CD4-positive, alpha-beta T cell treated with Interleukin-6 for 4 hours (primary cell): Measurements from ENCODE around the gene LRIT2.
A peak's percentile ranks its signal among the peaks of the same experiment; 100 is the strongest.
"Not testable (repeated sequence)": the region's sequence is repeated elsewhere in the genome, so short reads cannot be mapped to it uniquely, and the experiment has no call there.

Experiments
- DNase-seq: peaks from one replicate; pipeline ENCODE4 v3.0.0-alpha.2; 2020; ENCODE audit warnings: mixed read lengths

LRIT2 gene

DNA sequence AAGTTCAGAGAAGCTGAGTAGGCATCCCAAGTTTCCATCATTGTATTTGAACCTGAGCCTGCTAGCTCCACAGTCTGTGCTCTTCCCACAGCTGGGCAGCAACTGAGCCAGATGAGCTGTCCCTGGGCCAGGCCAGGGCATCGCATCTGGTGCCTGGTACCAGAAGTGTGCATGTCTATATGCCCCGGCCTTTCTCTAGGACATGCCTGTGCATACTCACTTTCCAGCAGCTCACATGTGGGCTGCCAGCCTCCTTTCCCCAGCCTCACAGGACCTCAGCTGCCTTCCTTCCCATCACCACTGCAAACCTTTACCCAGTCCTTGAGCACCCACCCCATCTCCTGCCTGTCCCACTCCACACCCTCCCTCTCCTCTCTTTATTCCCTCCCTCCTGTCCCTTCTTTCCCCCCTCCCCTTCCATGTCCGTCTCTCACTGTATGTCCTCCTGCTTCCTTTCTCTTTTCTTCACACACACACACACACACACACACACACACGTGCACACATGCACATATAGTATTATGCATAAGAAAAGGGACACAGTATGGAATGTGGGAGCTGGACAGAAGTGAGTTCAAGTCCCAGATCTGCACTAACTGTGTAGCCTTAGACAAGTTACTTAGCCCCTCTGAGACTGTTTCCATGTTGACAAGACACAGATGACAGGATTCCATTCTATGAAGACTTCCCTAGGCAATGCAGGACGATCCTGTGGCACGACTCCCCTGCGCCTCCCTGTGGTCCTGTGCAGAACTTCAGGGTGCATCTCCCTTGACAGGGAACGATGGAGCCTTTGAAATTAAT is 20.1 kb downstream of the LRIT2 start:
- peak; percentile 67 for DNase-seq

DNA sequence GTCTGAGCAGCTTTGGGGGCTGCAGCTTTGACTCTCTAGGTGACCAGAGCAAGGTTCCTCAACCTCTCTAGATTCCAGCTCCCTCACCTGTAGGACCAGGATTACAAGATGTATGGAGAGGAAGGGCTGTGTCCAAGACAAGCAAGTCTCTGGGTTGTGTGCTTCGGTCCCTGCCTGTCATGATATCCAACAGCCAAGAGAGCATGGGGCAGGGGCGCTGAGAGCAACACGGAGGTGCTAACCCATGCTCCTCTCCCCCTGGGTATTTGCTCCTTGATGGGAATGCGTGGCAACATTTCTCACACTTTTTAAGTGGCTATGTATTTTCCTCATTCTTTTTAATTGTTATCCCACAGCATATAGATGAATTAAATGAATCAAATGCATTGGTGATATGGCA is 20.7 kb downstream of the LRIT2 start:
- no peak for DNase-seq

DNA sequence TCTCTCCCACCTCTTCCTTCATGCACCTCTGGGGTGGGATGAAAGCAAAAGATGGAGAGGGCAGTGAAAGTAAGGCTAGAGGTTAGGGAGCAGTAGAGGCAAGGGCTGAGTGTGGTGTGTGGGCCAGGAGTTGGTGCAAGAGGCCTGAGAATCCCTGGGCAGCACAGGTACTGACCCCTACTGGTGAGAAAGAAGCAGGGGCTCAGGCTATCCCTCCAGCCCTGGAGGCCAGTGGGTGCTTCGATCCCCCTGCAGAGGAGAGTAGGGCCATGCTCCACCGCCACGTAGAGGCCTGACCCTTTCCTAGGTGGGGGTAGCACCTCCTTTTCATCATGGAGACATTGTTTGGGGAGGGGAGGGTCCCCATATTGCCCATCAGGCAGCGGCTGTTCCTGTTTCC is 21.2 kb downstream of the LRIT2 start:
- no peak for DNase-seq

DNA sequence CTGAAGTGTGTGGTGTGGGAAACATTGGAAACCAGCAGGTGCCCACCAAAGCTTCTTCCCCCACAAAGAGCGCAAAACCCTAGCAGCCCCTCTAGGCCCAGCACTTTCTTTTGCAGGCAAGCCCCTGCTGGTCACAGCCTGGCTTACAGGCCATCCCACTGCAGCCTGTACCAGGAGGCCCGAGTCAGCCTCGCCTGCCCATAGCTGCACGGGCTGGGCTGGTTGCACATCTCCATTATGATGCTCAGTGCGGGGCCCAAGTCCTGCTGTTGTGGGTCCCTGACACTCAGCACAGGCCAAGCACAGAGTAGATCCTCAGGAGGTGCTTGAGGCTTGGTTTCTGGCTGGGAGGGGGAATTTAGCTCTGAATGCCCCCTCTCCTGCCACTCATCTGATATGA is 23.0 kb downstream of the LRIT2 start:
- DNase-seq, result no peak

DNA sequence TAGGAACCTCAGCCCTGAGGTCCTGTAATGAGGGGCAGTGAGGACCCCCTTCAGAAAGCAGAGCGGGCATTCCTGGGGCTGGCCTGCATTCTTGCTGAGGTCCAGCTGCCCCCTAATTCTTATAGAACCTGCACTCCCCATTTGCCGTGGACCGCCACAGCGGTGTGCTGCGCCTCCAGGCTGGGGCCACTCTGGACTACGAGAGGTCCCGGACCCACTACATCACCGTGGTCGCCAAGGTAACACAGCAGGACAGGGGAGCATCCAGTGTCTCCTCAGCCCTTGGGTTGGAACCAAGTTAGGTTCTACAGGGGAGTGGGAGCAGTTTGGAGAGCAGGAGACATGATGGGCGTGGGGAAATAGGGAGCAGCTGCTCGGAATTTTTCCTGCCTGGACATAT is 23.7 kb downstream of the LRIT2 start:
- no peak for DNase-seq

DNA sequence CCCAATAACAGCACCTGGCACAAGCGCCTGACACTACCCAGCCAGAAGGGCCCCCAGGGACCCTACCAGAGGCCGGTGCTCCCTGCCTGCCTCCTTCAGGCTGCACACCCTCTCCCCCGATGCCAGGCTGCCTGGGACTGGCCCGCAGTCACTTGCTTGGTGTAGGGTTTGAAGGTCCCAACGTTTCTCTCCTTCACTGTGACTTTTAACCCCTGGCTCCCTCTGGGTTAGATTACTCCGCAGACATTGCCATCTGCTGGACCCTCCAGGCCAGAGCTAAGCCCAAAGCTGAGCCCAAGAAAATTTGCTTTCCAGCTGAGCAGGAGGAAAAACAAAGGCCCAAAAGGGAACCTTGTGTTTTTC is 24.1 kb downstream of the LRIT2 start:
- DNase-seq, result no peak

DNA sequence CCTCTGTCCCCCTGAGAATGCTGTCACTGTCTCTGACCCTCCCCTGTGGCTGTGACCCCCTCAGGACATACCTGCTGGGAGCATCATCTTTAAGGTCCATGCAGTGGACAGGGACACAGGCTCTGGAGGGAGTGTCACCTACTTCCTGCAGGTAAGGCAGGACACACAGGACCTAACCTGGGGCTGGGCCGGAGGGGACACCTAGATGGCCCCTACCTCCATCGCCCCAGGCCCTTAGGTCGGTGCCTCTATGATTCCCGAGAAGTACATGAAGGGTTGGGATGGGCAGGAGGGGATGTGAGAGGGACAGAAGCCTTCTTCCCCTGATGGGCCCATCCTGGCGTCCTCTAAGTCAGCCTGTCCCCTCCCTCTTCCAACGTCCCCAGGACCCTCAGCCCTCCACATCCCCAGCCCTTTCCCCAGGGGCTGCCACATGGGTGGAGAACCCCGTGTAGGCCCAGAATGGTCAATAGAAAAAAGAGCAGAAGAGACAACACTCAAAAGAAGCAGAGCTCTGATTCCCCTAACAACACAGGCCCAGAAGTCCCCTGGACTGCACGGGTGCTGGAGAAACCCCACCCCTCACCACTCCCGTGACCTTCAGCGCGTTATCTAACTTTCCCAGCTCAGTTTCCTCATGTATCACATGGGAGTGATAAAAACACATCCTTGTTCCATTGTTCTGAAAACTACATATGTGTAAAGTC is 24.7 kb downstream of the LRIT2 start:
- no peak for DNase-seq

DNA sequence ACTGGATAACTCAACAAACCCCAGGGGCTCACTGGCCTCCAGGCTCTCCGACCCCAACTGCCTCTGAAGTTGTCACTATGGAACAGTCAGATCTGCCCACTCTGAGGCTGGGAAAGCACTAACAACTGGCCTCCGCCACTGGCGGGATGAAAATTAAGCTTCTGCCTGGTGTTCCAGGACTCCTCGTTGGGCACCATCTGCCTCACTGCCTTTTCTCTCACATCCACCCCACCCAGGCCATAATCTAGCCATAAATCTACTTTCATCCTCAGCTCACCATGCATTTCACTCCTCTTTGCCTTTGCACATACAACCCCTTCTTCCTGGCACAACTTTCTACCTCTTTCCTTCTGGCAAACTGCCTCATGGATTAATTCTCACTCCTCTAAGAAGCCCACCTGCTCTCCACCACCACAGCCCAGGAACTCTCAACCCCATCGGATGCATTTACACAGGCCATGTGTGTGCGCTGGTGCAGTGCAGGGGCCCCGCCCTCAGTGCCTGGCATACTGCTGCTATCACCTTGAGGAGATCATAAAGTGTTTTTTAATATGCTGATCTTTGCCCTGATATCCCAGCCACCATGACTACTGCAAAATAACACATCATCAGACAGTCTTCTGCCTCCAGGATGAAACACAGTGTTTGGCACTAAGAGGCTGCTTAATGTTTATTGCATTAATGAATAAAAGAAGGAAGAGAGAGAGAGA is 27.0 kb downstream of the LRIT2 start:
- no peak for DNase-seq

DNA sequence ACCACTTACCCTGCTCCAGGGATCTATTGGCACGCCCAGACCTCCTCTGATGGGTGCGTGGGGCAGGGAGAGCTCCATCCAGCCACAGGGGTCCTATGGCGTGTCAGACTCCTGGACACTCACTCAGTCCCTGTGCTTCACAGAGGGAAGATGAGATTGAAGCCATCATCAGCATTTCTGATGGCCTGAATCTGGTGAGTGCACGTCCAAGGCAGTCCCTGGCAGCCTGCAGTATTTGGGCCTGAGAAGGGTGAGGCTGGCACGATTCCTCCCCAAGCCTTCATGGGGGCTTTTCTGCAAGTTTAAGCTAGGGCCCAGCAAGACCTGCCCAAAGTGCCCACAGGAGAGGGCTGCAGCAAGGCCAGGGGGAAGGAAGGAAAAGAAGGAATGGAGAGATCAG is 27.7 kb downstream of the LRIT2 start:
- no peak for DNase-seq

DNA sequence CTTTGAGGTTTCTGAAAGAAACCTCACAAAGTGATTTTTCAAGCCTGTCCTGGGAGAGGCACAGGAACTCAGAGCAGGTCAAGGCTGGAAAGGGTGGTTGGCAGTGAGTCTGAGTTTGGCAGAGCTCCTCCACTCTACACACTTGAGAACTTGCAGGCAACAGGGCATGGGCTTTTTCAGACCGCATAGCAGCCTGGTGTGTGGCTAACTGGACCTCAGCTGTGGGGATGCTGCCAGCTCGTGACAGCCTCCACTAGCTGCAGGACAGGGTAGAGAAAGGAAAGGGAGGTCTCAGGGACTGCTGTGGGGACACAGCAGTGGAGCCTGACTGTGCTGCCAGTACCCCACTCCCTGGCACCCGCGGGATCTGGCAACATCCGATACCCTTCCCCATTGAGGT is 28.4 kb downstream of the LRIT2 start:
- DNase-seq, result no peak

DNA sequence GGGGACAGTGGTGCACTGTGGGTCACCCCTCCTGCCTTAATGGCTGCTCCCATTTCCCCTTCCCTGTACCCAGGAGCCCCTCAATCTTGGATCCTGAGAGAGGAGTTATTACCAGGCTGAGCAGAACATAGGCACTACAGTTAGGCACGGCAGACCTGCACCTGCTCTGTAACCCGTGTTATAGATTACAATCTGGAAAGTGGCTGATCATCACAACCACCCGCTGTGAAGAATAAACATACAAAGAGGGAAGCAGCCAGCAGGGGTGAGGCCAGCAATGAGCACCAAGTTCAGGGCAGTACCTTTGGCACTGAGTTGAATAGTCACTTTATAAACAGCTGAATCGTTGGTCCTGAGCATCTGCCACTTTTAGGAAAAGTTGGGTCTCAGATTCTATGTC is 29.3 kb downstream of the LRIT2 start:
- DNase-seq, result no peak

DNA sequence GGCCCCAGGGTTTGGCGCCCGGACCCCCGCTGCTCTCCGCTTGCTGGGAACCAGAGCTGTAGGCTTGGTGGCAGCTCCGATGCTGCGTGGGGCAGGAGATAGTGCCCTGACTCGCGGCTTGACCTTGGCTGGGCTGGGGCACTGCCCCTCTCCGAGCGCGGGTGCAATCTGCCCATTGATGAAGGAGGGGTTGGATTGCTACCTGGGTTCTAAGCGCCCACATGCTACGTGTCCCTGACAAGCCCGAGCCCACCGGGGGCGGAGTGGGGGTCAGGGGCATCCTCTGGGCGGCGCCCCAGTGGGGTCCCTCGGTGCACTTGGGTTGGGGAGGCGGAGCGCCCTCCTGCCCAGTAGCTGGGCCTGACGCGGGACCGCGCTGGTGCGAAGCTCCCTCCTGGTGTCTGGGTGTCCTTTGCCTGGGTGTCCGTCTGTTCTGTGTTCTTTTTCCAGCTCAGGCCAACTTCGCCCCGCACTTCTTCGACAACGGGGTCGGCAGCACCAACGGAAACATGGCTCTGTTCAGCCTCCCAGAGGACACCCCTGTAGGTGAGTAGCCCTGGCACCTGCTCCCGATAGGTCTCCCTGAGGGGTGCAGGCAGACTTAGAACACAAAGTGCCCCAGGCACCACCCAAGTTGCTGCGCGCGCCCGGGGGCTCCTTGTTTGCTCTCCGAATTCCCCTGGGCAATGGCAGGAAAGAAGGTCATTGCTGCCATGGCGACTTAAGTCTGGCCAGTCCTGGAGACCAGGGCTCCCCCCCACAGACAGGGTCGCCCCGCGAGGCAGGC is 30.1 kb downstream of the LRIT2 start:
- DNase-seq, result no peak

DNA sequence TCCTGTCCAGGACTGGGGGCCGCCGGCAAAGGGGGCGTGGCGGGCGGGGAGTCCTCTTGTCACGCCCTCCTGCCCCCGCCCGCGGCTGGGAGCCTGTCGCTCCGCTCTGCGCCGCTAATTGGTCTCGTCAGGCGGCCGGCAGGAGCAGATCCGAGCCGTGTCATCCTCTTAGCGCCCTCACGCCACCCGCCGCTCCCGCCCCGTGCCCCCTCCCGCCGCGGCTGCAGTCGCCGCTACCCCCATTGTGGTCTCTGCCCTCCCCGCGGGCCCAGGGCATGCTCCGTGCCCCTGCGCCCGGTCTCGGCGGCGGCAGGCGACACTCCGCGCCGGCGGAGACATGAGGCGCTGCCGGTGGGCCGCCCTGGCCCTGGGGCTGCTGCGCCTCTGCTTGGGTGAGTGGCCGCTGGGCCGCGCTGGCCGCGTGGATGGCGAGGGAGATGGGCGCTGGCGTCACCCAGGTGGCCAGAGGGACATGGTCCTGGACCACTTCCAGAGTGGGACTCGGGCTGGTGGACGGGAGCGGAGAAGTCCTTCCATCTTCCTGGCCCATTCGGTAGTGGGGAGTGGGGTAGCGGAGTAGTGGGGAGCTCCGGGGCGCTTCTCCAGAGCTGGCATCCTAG is 30.8 kb downstream of the LRIT2 start, which contains the start of gene CDHR1:
Gene CDHR1, plus strand, starts transcription at position 114 of the 620 bp plus-strand sequence. Its CDS starts 224 bp downstream, at position 338.
- peak; percentile 44 for DNase-seq

DNA sequence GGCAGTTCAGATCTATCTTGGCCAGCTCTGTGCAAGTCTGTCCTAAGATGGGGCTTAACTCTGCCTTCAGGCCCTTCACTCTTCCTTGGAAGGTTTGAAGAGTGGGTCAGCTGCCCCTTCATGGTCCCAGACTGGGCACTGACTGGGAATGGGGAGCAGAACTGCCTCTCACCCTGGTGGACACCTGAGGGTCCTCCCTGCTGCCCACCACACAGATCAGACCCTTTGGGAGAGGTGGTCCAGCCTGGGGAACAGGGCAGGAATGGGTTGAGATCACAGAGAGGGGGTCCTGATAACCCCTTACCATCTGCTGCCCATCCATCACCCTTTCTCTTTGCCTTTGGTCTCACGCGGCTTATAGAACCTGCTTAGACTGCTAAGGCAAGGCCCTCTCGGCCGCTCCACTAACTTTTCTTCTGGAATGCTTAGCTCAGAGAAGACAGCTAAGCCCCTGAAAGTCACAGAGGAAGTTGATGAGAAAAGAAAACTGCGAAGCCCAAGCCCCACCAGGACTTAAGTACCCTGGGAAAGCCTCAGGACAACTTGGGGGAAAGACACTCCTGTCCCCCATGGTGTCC is 31.4 kb downstream of the LRIT2 start:
- no peak for DNase-seq

DNA sequence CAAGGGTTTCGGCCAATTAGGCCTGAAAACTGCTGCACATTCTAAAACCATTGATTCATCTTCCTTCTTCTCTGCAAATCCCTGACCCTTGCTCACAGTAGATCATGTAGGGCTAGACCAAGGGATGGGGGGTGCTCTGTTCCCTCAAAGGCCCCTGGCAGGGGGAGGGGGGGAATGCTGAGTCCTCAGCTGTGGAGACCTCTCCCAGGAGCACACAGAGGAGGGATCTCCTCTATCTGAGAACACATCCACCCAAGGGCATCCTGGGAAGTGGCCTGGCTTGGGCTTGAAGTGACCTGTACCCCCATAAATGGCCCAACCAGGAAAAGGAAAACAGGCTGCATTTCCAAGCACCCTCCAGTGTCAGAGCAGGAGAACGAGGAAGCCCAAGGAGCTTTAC is 32.0 kb downstream of the LRIT2 start:
- no peak for DNase-seq

DNA sequence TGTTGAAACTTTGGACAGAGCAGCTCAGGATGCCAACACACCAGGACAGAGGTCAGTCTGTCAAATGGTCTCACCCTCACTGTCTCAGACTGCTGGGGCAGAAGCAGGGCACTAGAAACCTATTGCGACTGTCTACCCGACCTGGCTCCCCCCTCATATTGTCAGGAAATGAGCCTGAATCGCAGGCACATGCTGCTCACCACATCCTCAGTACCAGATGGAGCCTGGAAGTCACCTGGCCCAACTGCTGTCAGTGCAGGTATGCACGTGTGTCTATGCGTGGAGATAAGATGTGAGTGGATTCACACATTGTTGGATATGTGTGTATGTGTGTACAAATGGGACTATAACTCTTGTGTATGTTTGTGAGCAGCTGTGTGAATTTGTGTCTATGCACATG is 34.2 kb downstream of the LRIT2 start:
- DNase-seq, result peak; percentile 42

DNA sequence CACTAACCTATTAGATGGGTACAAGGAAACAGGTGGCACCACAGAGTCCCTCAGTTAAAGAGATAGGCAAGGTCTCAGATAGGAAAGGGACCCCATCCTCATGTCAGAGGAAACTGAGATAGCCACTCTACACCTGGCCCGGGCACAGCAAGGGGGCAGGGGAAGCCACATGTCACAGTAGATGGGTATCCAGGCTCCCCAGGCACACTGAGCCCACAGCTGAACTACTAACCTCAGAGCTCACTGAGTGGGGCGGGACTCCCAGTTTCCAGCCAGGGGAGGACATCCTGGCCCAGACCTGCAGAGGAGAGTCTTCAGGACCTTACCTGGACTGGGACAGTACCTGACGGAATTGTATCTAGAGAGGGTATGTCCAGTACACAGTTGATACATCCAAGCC is 34.7 kb downstream of the LRIT2 start:
- DNase-seq, result no peak

DNA sequence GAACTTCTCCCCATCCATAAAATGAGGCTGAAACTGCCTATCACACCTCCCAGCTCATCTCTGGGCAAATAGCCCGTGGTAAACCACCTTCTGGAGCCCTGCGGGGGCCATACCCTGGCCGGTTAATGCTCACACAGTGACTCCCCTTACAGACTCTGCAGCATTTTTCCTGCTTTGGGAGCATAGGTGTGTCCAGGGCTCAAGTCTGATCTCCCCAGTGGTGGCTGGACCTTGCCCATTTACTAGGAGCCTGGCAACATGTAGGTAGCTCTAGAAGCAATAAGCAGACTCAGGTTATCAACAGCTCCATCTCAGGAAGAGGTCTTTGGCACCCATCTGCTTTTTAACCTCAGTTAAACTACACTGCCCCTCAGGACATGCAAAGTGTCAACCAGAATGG is 36.5 kb downstream of the LRIT2 start:
- DNase-seq, result no peak

DNA sequence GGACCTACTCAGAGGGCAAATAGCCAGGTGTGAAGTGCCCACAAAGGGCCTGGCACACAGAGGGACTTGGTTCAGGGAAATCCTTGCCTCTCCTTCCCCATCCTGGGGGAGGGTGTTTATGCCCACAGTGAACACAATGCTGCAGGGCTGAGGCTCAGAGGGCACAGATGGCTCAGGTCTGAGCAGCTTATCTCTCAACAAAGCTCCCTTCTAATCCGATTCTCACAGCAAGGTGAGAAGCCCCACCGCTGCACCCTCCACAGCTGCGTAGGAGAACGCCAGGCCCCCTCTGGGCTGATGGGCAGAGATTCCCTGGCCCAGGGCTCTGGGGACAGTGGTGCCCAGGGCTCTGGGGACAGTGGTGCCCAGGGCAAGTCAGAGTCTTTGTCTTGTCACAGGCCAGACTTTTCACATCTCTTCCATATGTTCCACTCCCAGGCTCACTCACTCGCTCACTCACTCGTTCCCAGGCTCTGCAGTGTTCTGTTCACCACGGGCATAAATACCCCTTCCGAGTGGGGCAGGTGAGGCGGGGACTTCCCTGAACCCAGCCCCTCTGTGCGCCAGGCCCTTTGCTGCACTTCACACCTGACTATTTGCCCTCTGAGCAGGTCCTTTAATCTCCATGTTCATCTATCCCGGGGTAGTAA is 39.7 kb downstream of the LRIT2 start:
- no peak for DNase-seq

DNA sequence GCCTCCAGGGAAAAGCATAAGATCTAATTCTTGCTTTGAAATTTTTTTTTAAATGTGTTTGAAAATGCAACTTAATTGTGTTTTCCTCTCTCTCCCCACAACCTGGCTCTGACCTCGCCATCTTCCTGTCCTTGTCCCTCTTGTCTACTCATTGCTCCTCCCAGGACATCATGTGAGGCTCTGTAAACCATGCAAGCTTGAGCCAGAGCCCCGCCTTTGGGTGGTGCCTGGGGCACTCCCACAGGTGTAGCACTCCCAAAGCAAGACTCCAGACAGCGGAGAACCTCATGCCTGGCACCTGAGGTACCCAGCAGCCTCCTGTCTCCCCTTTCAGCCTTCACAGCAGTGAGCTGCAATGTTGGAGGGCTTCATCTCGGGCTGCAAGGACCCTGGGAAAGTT is 40.8 kb downstream of the LRIT2 start:
- DNase-seq, result no peak

DNA sequence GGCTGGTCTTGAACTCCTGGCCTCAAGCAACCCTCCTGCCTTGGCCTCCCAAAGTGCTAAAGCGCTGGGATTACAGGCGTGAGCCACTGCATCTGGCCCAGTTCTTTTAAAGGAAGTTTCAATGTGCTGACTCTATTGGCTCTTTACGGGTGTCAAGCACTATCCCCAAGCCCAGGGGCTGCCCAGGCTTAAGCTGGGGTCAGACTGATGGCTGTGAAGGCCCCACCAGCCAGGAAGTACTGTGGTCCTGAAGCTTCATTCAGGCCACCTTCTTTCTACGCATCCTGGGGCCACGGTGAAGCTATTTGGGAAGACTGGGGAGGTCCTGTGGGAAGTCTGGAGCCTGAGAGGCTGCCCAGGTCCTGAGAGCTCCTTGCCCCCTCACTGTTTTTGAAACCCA is 43.7 kb downstream of the LRIT2 start:
- DNase-seq, result no peak

DNA sequence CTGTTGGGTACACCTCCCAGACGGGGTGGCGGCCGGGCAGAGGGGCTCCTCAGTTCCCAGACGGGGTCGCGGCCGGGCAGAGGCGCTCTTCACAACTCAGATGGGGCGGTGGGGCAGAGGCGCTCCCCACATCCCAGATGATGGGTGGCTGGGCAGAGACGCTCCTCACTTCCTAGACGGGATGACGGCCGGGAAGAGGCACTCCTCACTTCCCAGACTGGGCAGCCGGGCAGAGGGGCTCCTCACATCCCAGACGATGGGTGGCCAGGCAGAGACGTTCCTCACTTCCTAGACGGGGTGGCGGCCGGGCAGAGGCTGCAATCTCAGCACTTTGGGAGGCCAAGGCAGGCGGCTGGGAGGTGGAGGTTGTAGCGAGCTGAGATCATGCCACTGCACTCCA is 45.0 kb downstream of the LRIT2 start:
- DNase-seq, result not testable (repeated sequence)
